Measurements from ENCODE around the gene OBSCN. TPM values are rescaled to one million over a fixed set of nuclear protein-coding genes. Genes with fewer than 3 reads are reported as not detected.

The OBSCN gene
- total RNA-seq, 1 experiment from 2014 or later: 5.6 TPM

DNA sequence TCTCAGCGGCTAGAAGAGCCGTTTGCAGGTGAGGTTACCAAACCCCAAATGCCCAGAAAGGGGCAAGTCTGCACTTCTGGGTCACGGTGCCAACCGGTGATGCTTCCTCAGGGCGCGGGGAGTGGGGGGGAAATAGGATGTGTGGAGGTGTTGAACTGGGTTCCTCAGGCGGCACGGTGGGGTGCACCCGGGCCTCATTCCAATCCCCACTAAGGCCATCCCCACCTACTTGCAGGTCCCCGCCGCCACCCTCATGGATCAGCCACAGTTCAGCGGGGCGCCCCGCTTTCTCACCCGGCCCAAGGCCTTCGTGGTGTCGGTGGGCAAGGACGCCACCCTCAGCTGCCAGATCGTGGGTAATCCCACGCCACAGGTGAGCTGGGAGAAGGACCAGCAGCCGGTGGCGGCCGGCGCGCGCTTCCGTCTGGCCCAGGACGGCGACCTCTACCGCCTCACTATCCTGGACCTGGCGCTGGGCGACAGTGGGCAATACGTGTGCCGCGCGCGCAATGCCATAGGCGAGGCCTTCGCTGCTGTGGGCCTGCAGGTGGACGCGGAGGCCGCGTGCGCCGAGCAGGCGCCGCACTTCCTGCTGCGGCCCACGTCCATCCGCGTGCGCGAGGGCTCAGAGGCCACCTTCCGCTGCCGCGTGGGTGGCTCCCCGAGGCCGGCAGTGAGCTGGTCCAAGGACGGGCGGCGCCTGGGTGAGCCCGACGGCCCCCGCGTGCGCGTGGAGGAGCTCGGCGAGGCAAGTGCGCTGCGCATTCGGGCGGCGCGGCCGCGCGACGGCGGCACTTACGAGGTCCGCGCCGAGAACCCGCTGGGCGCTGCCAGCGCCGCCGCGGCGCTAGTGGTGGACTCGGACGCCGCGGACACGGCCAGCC, 3.9 kb downstream of the OBSCN start:
- no peak overlapping the region for H3K4me3 Mint-ChIP-seq (ENCODE audit: unreplicated experiment)
- no peaks in the 10 kb centered on the region for H3K4me1 Mint-ChIP-seq (ENCODE audit: low read depth, unreplicated experiment)
- H3K36me3 Mint-ChIP-seq (ENCODE audit: insufficient read depth, unreplicated experiment): no peaks in the 10 kb centered on the region

DNA sequence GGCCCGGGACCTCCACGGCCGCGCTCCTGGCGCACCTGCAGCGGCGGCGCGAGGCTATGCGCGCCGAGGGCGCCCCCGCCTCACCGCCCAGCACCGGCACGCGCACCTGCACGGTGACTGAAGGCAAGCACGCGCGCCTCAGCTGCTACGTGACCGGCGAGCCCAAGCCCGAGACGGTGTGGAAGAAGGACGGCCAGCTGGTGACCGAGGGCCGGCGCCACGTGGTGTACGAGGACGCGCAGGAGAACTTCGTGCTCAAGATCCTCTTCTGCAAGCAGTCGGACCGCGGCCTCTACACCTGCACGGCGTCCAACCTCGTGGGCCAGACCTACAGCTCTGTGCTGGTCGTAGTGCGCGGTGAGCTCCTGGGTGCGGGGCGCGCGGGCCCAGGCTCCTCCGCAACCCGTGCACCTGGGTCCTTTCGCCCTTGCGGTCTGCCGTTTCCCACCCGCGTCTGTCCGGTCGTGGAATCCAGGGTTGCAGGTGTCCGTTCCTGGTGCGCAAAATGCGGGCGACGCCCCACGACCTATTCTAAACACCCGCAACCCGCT, 4.6 kb downstream of the OBSCN start:
- Mint-ChIP-seq H3K27me3 (ENCODE audit: insufficient read depth, unreplicated experiment) (no peaks in the 10 kb centered on the region), H3K9me3 (ENCODE audit: unreplicated experiment) (no peaks in the 10 kb centered on the region), H3K27ac (ENCODE audit: unreplicated experiment) (no peak overlapping the region), H3K4me3 (ENCODE audit: unreplicated experiment) (peak overlapping the region; percentile 73), H3K4me1 (ENCODE audit: low read depth, unreplicated experiment) (no peaks in the 10 kb centered on the region), H3K36me3 (ENCODE audit: insufficient read depth, unreplicated experiment) (no peaks in the 10 kb centered on the region)
- no peaks in the 10 kb centered on the region for H3K9me3 ChIP-seq
- H3K4me1 ChIP-seq: no peaks in the 10 kb centered on the region
- H3K36me3 ChIP-seq (ENCODE audit: control insufficient read depth, insufficient read depth, low read length): no peaks in the 10 kb centered on the region
- H3K27me3 ChIP-seq (replicated peaks; ENCODE audit: control insufficient read depth, insufficient read depth, low read length): no peaks in the 10 kb centered on the region
- no peak overlapping the region for H3K4me3 ChIP-seq (ENCODE audit: low read depth, low read length)
- TF ChIP-seq, protein P1, sequence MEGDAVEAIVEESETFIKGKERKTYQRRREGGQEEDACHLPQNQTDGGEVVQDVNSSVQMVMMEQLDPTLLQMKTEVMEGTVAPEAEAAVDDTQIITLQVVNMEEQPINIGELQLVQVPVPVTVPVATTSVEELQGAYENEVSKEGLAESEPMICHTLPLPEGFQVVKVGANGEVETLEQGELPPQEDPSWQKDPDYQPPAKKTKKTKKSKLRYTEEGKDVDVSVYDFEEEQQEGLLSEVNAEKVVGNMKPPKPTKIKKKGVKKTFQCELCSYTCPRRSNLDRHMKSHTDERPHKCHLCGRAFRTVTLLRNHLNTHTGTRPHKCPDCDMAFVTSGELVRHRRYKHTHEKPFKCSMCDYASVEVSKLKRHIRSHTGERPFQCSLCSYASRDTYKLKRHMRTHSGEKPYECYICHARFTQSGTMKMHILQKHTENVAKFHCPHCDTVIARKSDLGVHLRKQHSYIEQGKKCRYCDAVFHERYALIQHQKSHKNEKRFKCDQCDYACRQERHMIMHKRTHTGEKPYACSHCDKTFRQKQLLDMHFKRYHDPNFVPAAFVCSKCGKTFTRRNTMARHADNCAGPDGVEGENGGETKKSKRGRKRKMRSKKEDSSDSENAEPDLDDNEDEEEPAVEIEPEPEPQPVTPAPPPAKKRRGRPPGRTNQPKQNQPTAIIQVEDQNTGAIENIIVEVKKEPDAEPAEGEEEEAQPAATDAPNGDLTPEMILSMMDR (IDR thresholded peaks at IDR 0.05; ENCODE audit: insufficient read depth in 1 of 2, low read depth in 1 of 2, low read length in 1 of 2, severe bottlenecking in 1 of 2, unreplicated experiment in 1 of 2): no peak
- ChIA-PET CTCF (no interaction called here), POLR2A (no interaction called here)
- no peak for DNase-seq
- no TSS peak for BruUV-seq (replicated peaks)
- intact Hi-C loops (cut with micrococcal nuclease; ENCODE audit: unreplicated experiment): loop anchor here (2.0 kb wide), 1 partner anchor 244 kb away; a partner anchor contains a TSS

More for the DNA sequence above, 3.9 kb downstream of the OBSCN start:
- Histone ChIP-seq H3K4me1 (no peaks in the 10 kb centered on the region), H3K9me3 (no peaks in the 10 kb centered on the region), H3K36me3 (ENCODE audit: control insufficient read depth, insufficient read depth, low read length) (no peaks in the 10 kb centered on the region), H3K4me3 (ENCODE audit: low read depth, low read length) (no peak overlapping the region), H3K27me3 (replicated peaks; ENCODE audit: control insufficient read depth, insufficient read depth, low read length) (no peaks in the 10 kb centered on the region)
- ChIA-PET CTCF (no interaction called here), POLR2A (no interaction called here)
- H3K27ac Mint-ChIP-seq (ENCODE audit: unreplicated experiment): no peak overlapping the region
- H3K27me3 Mint-ChIP-seq (ENCODE audit: insufficient read depth, unreplicated experiment): no peaks in the 10 kb centered on the region
- intact Hi-C loops (cut with micrococcal nuclease; ENCODE audit: unreplicated experiment): loop anchor here (2.0 kb wide), 1 partner anchor 245 kb away; a partner anchor contains a TSS
- TF ChIP-seq, protein P1 (IDR thresholded peaks at IDR 0.05; ENCODE audit: insufficient read depth in 1 of 2, low read depth in 1 of 2, low read length in 1 of 2, severe bottlenecking in 1 of 2, unreplicated experiment in 1 of 2): no peak
- H3K9me3 Mint-ChIP-seq (ENCODE audit: unreplicated experiment): no peaks in the 10 kb centered on the region
- no peak for DNase-seq
- no TSS peak for BruUV-seq (replicated peaks)

DNA sequence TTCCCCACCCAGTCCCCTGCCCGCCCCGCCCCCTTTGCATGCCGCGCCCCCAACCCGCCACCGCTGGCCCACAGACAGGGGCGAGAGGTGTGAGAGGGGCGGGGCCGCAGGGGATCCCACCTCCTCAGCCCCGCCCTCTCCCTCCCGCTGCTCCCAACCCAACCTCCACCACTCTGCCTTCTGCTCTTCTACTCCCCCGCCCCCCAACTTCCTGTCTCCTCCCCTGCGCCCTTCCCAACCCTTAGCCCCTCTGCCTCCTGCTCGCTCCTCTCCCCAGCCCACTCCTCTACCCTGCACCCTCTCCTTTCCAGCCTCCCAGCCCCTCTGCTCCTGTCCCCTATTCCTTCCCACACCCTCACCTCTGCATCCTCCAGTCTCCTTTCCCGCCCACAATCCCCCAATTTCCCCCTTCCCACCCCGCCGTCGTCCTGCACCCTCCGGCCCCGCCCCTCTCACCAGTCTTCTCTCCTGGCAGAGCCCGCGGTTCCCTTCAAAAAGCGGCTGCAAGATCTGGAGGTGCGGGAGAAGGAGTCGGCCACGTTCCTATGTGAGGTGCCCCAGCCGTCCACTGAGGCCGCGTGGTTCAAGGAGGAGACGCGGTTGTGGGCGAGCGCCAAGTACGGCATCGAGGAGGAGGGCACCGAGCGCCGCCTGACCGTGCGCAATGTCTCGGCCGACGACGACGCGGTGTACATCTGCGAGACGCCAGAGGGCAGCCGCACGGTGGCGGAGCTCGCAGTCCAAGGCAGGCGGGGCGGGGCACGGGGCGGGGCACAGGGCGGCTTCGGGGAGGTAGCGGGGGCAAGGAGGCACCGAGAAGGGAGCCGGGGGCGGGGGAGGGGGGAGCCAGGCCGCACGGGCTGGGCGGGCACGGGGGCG, 5.4 kb downstream of the OBSCN start:
- no peak overlapping the region for H3K27ac Mint-ChIP-seq (ENCODE audit: unreplicated experiment)
- peak overlapping the region; percentile 73 for H3K4me3 Mint-ChIP-seq (ENCODE audit: unreplicated experiment)
- TF ChIP-seq, protein P1 (IDR thresholded peaks at IDR 0.05; ENCODE audit: insufficient read depth in 1 of 2, low read depth in 1 of 2, low read length in 1 of 2, severe bottlenecking in 1 of 2, unreplicated experiment in 1 of 2): peak; percentile 39 to 82
- POLR2A ChIA-PET: no interaction called here
- H3K9me3 Mint-ChIP-seq (ENCODE audit: unreplicated experiment): no peaks in the 10 kb centered on the region
- intact Hi-C loops (cut with micrococcal nuclease; ENCODE audit: unreplicated experiment): loop anchor here (2.0 kb wide), 1 partner anchor 244 kb away; a partner anchor contains a TSS
- no TSS peak for BruUV-seq (replicated peaks)
- no peaks in the 10 kb centered on the region for H3K4me1 ChIP-seq
- H3K9me3 ChIP-seq: no peaks in the 10 kb centered on the region
- H3K4me1 Mint-ChIP-seq (ENCODE audit: low read depth, unreplicated experiment): no peaks in the 10 kb centered on the region
- CTCF ChIA-PET: interaction anchor here (0.6 to 1.3 kb wide), 6 partner anchors 20 to 325 kb away, joined by 3 to 6 read pairs (median 5); no protein-coding TSS in a partner anchor
- peak; percentile 83 to 87 for DNase-seq
- H3K4me3 ChIP-seq (ENCODE audit: low read depth, low read length): peak overlapping the region; percentile 54
- no peaks in the 10 kb centered on the region for H3K27me3 ChIP-seq (replicated peaks; ENCODE audit: control insufficient read depth, insufficient read depth, low read length)
- H3K27me3 Mint-ChIP-seq (ENCODE audit: insufficient read depth, unreplicated experiment): no peaks in the 10 kb centered on the region
- no peaks in the 10 kb centered on the region for H3K36me3 ChIP-seq (ENCODE audit: control insufficient read depth, insufficient read depth, low read length)
- no peaks in the 10 kb centered on the region for H3K36me3 Mint-ChIP-seq (ENCODE audit: insufficient read depth, unreplicated experiment)
